ENCODE measurements around the gene XXYLT1.

XXYLT1 gene

GRCh38 chr3:195175476-195176337, 95.3 kb downstream of the XXYLT1 start:
- in situ Hi-C loops (cut with MboI; ENCODE audit: low sequenced_read_pairs) = no loop called here

DNA sequence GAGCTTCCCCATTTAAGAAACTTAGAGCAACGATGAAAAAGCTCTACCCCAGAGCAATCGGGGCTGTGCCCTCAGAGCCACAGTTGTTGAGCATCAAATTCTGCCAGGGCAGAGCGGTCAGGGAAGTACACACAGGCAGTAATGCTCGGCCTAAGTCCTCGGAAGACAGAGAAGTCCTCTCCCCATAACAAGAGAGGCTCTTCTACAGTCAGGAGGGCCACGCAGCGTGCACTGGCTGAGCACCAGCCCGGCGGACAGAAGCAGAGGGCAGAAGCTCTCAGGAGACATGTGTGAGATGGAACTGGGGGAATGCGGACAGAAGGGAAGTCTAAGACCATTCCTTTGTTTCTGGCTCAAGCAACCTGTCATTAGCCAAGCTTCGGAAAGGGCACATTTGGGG, 95.9 kb downstream of the XXYLT1 start:
- in situ Hi-C loops (cut with MboI; ENCODE audit: low sequenced_read_pairs) = no loop called here

- in situ Hi-C loops (cut with MboI; ENCODE audit: low sequenced_read_pairs) = no loop called here
Observed at GRCh38 chr3:195173657-195174056, 97.3 kb downstream of the XXYLT1 start.

- in situ Hi-C loops (cut with MboI; ENCODE audit: low sequenced_read_pairs) = no loop called here
Observed at GRCh38 chr3:195172896-195173295, 98.1 kb downstream of the XXYLT1 start.

DNA sequence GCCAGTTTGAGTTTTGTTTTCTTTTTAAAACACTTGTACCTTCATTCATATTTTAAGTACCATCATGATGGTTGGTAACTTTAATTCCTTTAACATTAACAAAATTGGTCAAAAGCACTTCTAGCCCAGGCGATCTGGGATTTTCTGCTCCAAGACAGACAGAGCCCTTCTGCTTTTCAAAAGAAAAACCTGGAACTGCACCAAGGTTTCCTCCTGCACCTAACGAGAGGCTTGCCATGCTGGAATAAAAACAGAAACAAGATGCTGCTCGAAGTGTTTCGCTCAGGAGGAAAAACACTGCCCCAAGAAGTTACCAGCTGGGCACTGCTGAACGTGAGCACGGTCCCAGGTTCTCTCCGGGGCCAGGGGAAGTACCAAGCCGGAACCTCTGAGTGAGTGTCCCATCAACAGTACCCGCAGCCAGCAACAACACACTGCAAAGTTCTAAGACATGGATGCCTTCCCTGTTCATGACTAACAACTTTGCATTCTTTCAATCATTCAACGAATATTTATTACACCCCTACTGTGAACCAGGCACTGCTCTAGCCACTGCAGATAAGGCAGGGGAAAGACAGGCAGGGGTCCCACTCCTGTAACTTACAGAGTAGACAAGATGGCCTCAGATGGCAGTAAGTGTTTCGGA, 98.8 kb downstream of the XXYLT1 start:
- in situ Hi-C loops (cut with MboI; ENCODE audit: low sequenced_read_pairs) = no loop called here

- in situ Hi-C loops (cut with MboI; ENCODE audit: low sequenced_read_pairs) = no loop called here
Observed at GRCh38 chr3:195171093-195171873, 99.7 kb downstream of the XXYLT1 start.

- in situ Hi-C loops (cut with MboI; ENCODE audit: low sequenced_read_pairs) = no loop called here
Observed at GRCh38 chr3:195170496-195170895, 100.5 kb downstream of the XXYLT1 start.

DNA sequence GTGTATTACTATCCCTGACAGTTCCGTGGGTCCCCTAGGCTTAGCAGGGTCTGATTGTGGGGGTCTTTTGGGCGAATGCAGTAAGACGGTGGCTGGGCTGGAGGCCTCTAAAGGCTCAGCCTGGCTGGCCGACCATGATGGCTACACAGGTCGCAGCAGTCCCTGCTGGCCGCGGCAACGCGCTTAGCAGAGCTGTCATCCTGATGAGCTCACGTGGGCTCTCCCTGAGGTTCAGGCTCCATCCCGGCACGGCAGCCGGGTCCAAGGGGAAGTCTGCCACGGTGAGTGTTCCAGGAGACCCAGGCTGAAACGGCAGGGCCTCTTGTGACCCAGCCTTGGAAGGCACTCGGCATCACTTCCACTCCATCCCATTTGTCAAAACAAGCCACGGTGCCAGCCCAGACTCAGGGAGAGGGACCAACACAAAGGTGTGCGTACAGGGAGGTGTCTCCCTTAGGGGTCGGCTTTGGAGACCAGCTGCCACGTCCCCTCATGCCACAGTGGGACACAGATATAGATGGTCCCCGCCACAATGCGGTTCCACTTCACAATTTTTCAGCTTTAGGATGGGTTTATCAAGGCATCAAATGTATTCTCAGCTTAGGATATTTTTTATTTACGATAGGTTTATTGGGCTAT, 101.8 kb downstream of the XXYLT1 start:
- in situ Hi-C loops (cut with MboI; ENCODE audit: low sequenced_read_pairs) = no loop called here

- in situ Hi-C loops (cut with MboI; ENCODE audit: low sequenced_read_pairs) = no loop called here
Observed at GRCh38 chr3:195168009-195168762, 102.8 kb downstream of the XXYLT1 start.

DNA sequence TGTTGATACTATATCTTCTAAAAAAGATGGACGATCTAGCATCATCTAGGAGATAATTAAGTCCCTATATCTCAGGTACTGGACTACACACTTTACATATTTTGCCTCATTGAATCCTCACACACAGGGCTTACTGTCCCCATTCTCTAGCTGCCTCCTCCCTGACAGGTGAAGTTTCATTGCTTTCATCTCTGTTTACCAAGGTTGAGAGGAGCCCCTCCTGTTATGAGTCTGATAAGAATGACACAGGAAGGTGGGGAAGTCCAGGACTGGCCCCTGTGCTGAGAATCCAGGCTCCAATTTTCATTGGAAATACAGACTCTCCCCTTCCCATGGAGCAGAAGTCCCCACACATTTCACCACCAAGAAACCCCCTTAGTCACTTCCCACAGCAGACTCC, 105.2 kb downstream of the XXYLT1 start:
- in situ Hi-C loops (cut with MboI; ENCODE audit: low sequenced_read_pairs) = no loop called here

- in situ Hi-C loops (cut with MboI; ENCODE audit: low sequenced_read_pairs) = no loop called here
Observed at GRCh38 chr3:195165265-195165609, 105.7 kb downstream of the XXYLT1 start.

- in situ Hi-C loops (cut with MboI; ENCODE audit: low sequenced_read_pairs) = no loop called here
Observed at GRCh38 chr3:195164573-195165264, 106.2 kb downstream of the XXYLT1 start.

DNA sequence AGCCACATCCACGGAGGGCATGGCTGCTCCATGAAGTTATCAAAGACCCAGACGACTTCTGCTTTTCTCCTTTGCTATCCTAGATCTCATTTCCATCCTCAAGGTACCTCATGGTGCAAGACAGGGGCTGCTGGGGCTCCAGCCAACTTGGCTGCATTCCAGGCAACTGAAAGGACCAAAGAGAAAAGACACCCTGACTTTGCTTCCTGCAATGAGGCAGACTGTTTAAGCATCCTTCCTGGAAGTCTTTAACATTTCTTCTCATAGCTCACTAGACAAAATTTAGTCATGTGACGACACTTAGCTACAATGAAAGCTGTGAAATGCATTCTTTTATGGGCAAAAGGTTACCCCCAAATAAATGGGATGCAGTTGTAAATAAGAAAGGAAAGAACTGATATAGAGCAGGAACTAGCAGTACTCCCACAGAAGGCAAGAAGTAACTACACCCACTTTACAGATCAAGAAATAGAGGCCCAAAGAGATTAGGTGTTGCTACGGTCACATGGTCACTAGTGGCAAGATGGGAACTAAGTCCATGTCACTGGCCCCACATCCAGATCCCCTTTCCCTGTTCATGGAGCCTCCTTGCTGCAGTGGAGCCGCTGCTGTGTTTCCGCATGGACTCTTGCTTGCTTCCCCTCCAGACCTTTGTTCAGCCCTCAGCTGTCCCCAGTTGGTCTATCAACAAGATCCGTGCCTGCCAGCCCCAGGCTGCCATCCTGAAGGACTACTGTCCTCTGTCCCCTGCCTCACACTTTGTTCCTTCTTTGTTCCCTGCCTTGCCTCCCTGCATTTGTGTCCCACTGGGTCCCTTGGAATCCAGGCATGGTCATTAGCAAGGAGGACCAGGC, 107.0 kb downstream of the XXYLT1 start:
- in situ Hi-C loops (cut with MboI; ENCODE audit: low sequenced_read_pairs) = no loop called here

- in situ Hi-C loops (cut with MboI; ENCODE audit: low sequenced_read_pairs) = no loop called here
Observed at GRCh38 chr3:195162816-195163215, 108.1 kb downstream of the XXYLT1 start.

- in situ Hi-C loops (cut with MboI; ENCODE audit: low sequenced_read_pairs) = no loop called here
Observed at GRCh38 chr3:195162033-195162669, 108.8 kb downstream of the XXYLT1 start.

DNA sequence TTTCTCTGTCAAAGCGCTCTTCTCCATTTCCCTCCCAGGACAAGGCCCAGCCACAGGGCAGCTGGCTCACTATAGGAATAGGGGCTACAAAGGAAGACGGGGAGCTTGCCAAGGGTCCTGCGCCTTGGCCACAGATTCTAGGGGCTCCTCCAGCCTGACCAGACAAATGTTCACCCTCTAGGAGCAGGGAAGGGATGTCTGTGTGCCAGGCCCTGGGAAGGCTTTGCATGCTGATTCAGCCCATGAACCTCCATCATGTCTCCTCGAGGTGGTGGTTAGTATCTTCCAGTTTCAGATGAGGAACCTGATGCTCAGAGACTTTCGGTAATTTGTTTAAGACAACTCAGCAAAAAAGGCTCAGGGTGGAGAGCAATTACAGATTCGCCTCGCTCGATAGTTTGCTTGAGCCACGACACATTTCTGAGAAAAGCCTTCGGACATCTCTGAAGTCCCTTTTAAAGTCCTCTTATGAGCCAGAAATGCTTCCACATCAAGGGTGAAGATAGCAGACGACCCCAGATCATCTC, 110.0 kb downstream of the XXYLT1 start:
- in situ Hi-C loops (cut with MboI; ENCODE audit: low sequenced_read_pairs) = no loop called here

DNA sequence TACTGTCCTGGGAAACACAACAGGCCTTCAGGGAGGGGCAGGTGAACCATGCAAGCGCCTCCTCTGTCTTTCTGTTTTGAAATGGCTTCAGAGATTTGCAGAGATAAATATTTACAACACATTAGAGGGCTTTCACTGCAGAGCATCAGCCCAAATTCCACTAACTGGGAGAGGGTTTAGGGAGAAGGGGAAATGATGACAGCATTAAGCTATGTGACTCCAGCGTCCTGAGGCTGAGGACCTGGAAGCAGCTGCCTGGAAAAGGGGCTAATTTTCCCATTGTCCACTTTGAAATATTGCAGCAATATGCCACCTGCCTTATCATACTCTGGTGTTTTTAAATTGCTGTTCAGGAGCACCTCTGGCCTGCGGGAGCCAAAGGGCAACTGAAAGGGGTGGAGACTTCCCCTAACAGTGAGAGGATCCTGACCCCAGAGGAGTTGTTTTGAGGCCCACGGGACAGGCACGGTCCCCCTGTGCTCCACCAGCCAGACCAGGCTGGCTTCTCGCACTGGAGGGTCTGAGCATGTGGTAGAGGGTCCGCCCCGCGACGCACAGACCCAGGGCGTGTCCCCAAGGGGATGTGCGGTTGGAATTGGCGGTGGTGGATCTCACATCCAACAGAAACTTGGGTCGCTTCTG, 110.6 kb downstream of the XXYLT1 start:
- in situ Hi-C loops (cut with MboI; ENCODE audit: low sequenced_read_pairs) = no loop called here

- in situ Hi-C loops (cut with MboI; ENCODE audit: low sequenced_read_pairs) = no loop called here
Observed at GRCh38 chr3:195159814-195160165, 111.2 kb downstream of the XXYLT1 start.

Measured in HL-60/S4 treated with phorbol 12-myristate 13-acetate at 8.2 ng/mL for 4 days and 3 days (cell line).